HTR-8/SVneo (cell line): ENCODE data around the gene DESI1.
"Not testable (repeated sequence)": the region's sequence is repeated elsewhere in the genome, so short reads cannot be mapped to it uniquely, and the experiment has no call there.

Source experiments
- DNase-seq: peaks from one replicate; pipeline ENCODE4 v3.0.0; 2011; ENCODE audit warnings: low spot score, mixed read lengths; ENCODE audit not compliant: insufficient read length
- FAIRE-seq: peaks from 2 replicates; lab custom pipeline; 2011; peaks lifted over from hg19 to GRCh38; lab: Jason Lieb, UNC

Gene DESI1

GRCh38 chr22:41637623-41638022, 16.8 kb upstream of the DESI1 start:
- DNase-seq, FAIRE-seq: not testable (repeated sequence)

- FAIRE-seq, result no peak
- no peak for DNase-seq
Measured at GRCh38 chr22:41636467-41636866, 15.6 kb upstream of the DESI1 start.

- not testable (repeated sequence) for FAIRE-seq, DNase-seq
Measured at GRCh38 chr22:41634610-41635009, 13.8 kb upstream of the DESI1 start.

- not testable (repeated sequence) for FAIRE-seq, DNase-seq
Measured at GRCh38 chr22:41631615-41632014, 10.8 kb upstream of the DESI1 start.

GRCh38 chr22:41631115-41631514, 10.3 kb upstream of the DESI1 start:
- DNase-seq, FAIRE-seq: not testable (repeated sequence)

- no peak for FAIRE-seq
- no peak for DNase-seq
Measured at GRCh38 chr22:41625577-41625976, 4.7 kb upstream of the DESI1 start.

- DNase-seq, result no peak
- no peak for FAIRE-seq
Measured at GRCh38 chr22:41621911-41622179, 1.0 kb upstream of the DESI1 start.

- peak; percentile 98 for FAIRE-seq
Measured at GRCh38 chr22:41621099-41621910, 462 bp upstream of the DESI1 start, which contains the start of gene XRCC6. XRCC6 (plus strand) TSS chr22:41621295; CDS start chr22:41622005, 710 bp downstream.

GRCh38 chr22:41619979-41620588, 759 bp downstream of the DESI1 start:
- no peak for FAIRE-seq
- peak; percentile 30 for DNase-seq

More at GRCh38 chr22:41621099-41621910, 462 bp upstream of the DESI1 start, which contains the start of gene XRCC6:
- peak; percentile 100 for DNase-seq

- FAIRE-seq, result no peak
- DNase-seq, result no peak
Measured at GRCh38 chr22:41613456-41613855, 7.4 kb downstream of the DESI1 start.

- DNase-seq, result no peak
- FAIRE-seq, result no peak
Measured at GRCh38 chr22:41612603-41613306, 8.1 kb downstream of the DESI1 start.

GRCh38 chr22:41608386-41608785, 12.5 kb downstream of the DESI1 start:
- FAIRE-seq, result no peak
- no peak for DNase-seq

GRCh38 chr22:41603873-41604332, 16.9 kb downstream of the DESI1 start:
- DNase-seq (no peak), FAIRE-seq (no peak)

GRCh38 chr22:41600976-41601375, 19.9 kb downstream of the DESI1 start:
- FAIRE-seq (no peak), DNase-seq (no peak)

- no peak for DNase-seq
- no peak for FAIRE-seq
Measured at GRCh38 chr22:41598891-41599635, 21.8 kb downstream of the DESI1 start.

- no peak for FAIRE-seq
- peak; percentile 36 for DNase-seq
Measured at GRCh38 chr22:41598081-41598480, 22.8 kb downstream of the DESI1 start.

- DNase-seq (no peak), FAIRE-seq (no peak)
Measured at GRCh38 chr22:41597635-41597953, 23.2 kb downstream of the DESI1 start.

- DNase-seq, result peak; percentile 66
Measured at GRCh38 chr22:41596776-41597634, 23.8 kb downstream of the DESI1 start.

GRCh38 chr22:41595703-41596102, 25.1 kb downstream of the DESI1 start:
- FAIRE-seq, result no peak
- no peak for DNase-seq

More at GRCh38 chr22:41596776-41597634, 23.8 kb downstream of the DESI1 start:
- peak; percentile 93 for FAIRE-seq
